Neural progenitor cell (in vitro differentiated cells): ENCODE results near the gene NCOA4. TPM values are rescaled to one million over a fixed set of nuclear protein-coding genes. Genes with fewer than 3 reads are reported as not detected.

ENCODE experiments used
- DNase-seq: peaks from one replicate; pipeline ENCODE4 v3.0.0-alpha.2; 2016; ENCODE audit warnings: low spot score
- H2AFZ ChIP-seq: fragments of 200-600 bp; sonication (generic); replicated peaks from 2 replicates; pipeline ENCODE4 v1.6.1; 2016; ENCODE audit warnings: antibody characterized with exemption
- H3F3A ChIP-seq: fragments of 200-600 bp; sonication (generic); 2 replicates; pipeline ENCODE4 v1.6.1; 2016; ENCODE audit warnings: antibody characterized with exemption, low read depth
- H3K27ac ChIP-seq: fragments of 200-600 bp; sonication (generic); 2 replicates; pipeline ENCODE4 v1.5.1; 2016; ENCODE audit warnings: mild to moderate bottlenecking
- H3K27me3 ChIP-seq: fragments of 200-600 bp; sonication (generic); 2 replicates; pipeline ENCODE4 v1.6.1; 2016; ENCODE audit warnings: mild to moderate bottlenecking, moderate library complexity
- H3K36me3 ChIP-seq: fragments of 200-600 bp; sonication (generic); 2 replicates; pipeline ENCODE4 v1.5.1; 2016
- H3K4me1 ChIP-seq: fragments of 200-600 bp; sonication (generic); 2 replicates; pipeline ENCODE4 v1.6.1; 2016; ENCODE audit warnings: mixed run types
- H3K4me2 ChIP-seq: fragments of 200-600 bp; sonication (generic); 2 replicates; pipeline ENCODE4 v1.6.1; 2016
- H3K4me3 ChIP-seq: fragments of 200-600 bp; sonication (generic); 2 replicates; pipeline ENCODE4 v1.5.1; 2016
- H3K79me2 ChIP-seq: fragments of 200-600 bp; sonication (generic); 2 replicates; pipeline ENCODE4 v1.6.1; 2016; ENCODE audit warnings: low read depth
- H3K9ac ChIP-seq: fragments of 200-600 bp; sonication (generic); 2 replicates; pipeline ENCODE4 v1.6.1; 2016
- H3K9me3 ChIP-seq: fragments of 200-600 bp; sonication (generic); 2 replicates; pipeline ENCODE4 v1.5.1; 2016; ENCODE audit warnings: low read depth
- H4K20me1 ChIP-seq: fragments of 200-600 bp; sonication (generic); 2 replicates; pipeline ENCODE4 v1.6.1; 2016; ENCODE audit warnings: low read depth
- H3K27ac Mint-ChIP-seq: 3 replicates; pipeline ENCODE4 v1.8.0; 2021; ENCODE audit warnings: mixed read lengths
- H3K27me3 Mint-ChIP-seq: 2 replicates; pipeline ENCODE4 v1.8.0; 2022; ENCODE audit warnings: low read depth, mild to moderate bottlenecking, inconsistent platforms, moderate library complexity, mixed read lengths; ENCODE audit not compliant: insufficient read depth
- H3K36me3 Mint-ChIP-seq: 3 replicates; pipeline ENCODE4 v1.8.0; 2021; ENCODE audit warnings: mixed read lengths
- H3K4me1 Mint-ChIP-seq: 3 replicates; pipeline ENCODE4 v1.8.0; 2021; ENCODE audit warnings: mixed read lengths
- H3K4me3 Mint-ChIP-seq: 3 replicates; pipeline ENCODE4 v1.8.0; 2021; ENCODE audit warnings: mild to moderate bottlenecking, moderate library complexity, mixed read lengths
- H3K9me3 Mint-ChIP-seq: 3 replicates; pipeline ENCODE4 v1.8.0; 2020; ENCODE audit warnings: mixed read lengths
- CTCF ChIP-seq: fragments of 200-600 bp; sonication (generic); IDR thresholded peaks from 2 replicates; pipeline ENCODE4 v1.5.1; 2017; ENCODE audit warnings: antibody characterized with exemption, mild to moderate bottlenecking
- EZH2 ChIP-seq: fragments of 200-600 bp; sonication (generic); IDR thresholded peaks from 2 replicates; pipeline ENCODE4 v1.6.1; 2017; ENCODE audit warnings: antibody characterized with exemption, mild to moderate bottlenecking, moderate library complexity
- EZH2phosphoT487 ChIP-seq: fragments of 200-600 bp; sonication (generic); IDR thresholded peaks from 2 replicates; pipeline ENCODE4 v1.6.1; 2017; ENCODE audit warnings: antibody characterized with exemption
- total RNA-seq: library from RNA; depleted of rRNA; stranded (reverse); fragments of >200 nt; gene quantifications from 2 replicates; pipeline ENCODE4 v1.2.3, GENCODE V29; 2015; ENCODE audit warnings: low replicate concordance

NCOA4 gene
- total RNA-seq, 1 donor from 2014 or later = 91.7 TPM

- H3K27me3 Mint-ChIP-seq = no peaks in the 10 kb centered on the region
- Histone ChIP-seq H3K36me3 (peaks cover 4% of the 10 kb centered on the region), H3K9ac (no peak overlapping the region)
These were observed 13.6 kb downstream of the NCOA4 start for GRCh38 chr10:46016811-46017210.

GRCh38 chr10:46016190-46016589 is 14.2 kb downstream of the NCOA4 start:
- Histone ChIP-seq H3K36me3 (peaks cover 4% of the 10 kb centered on the region), H4K20me1 (peaks cover 14% of the 10 kb centered on the region)
- TF ChIP-seq CTCF (no peak), EZH2phosphoT487 (no peak), EZH2 (no peak)

More at GRCh38 chr10:46016811-46017210, 13.6 kb downstream of the NCOA4 start:
- no peak for TF ChIP-seq EZH2
- no peak for TF ChIP-seq CTCF
- no peak for TF ChIP-seq EZH2phosphoT487
- H3F3A ChIP-seq = peaks cover 3% of the 10 kb centered on the region
- Mint-ChIP-seq H3K9me3 (no peaks in the 10 kb centered on the region), H3K36me3 (peaks cover 14% of the 10 kb centered on the region), H3K4me3 (no peak overlapping the region), H3K27ac (no peak overlapping the region), H3K4me1 (peaks cover 2% of the 10 kb centered on the region)
- no peak overlapping the region for H2AFZ ChIP-seq
- H3K4me3 ChIP-seq = no peak overlapping the region
- H3K79me2 ChIP-seq = peaks cover 46% of the 10 kb centered on the region
- no peaks in the 10 kb centered on the region for H3K27me3 ChIP-seq
- H3K9me3 ChIP-seq = no peaks in the 10 kb centered on the region
- no peak overlapping the region for H3K4me2 ChIP-seq
- DNase-seq = no peak
- peaks cover 20% of the 10 kb centered on the region for H4K20me1 ChIP-seq
- H3K27ac ChIP-seq = no peak overlapping the region
- no peaks in the 10 kb centered on the region for H3K4me1 ChIP-seq

GRCh38 chr10:46014683-46015405 is 15.6 kb downstream of the NCOA4 start:
- no peak overlapping the region for H3K27ac Mint-ChIP-seq
- Histone ChIP-seq H3K36me3 (peaks cover 4% of the 10 kb centered on the region), H3K4me2 (no peak overlapping the region), H3K27ac (no peak overlapping the region), H3K9me3 (no peaks in the 10 kb centered on the region), H2AFZ (no peak overlapping the region), H3K79me2 (peaks cover 26% of the 10 kb centered on the region), H3F3A (peaks cover 3% of the 10 kb centered on the region), H3K9ac (no peak overlapping the region), H3K4me3 (no peak overlapping the region), H3K27me3 (no peaks in the 10 kb centered on the region), H3K4me1 (no peaks in the 10 kb centered on the region), H4K20me1 (peaks cover 7% of the 10 kb centered on the region)
- peaks cover 24% of the 10 kb centered on the region for H3K36me3 Mint-ChIP-seq
- H3K4me1 Mint-ChIP-seq = peaks cover 2% of the 10 kb centered on the region
- no peaks in the 10 kb centered on the region for H3K9me3 Mint-ChIP-seq
- TF ChIP-seq CTCF (no peak), EZH2phosphoT487 (no peak), EZH2 (no peak)
- H3K27me3 Mint-ChIP-seq = peaks cover 2% of the 10 kb centered on the region
- H3K4me3 Mint-ChIP-seq = no peak overlapping the region
- no peak for DNase-seq

More at GRCh38 chr10:46016190-46016589, 14.2 kb downstream of the NCOA4 start:
- H3K4me1 ChIP-seq = no peaks in the 10 kb centered on the region
- Mint-ChIP-seq H3K4me1 (peaks cover 2% of the 10 kb centered on the region), H3K9me3 (no peaks in the 10 kb centered on the region), H3K4me3 (no peak overlapping the region), H3K27me3 (no peaks in the 10 kb centered on the region), H3K27ac (no peak overlapping the region), H3K36me3 (peaks cover 14% of the 10 kb centered on the region)
- DNase-seq = no peak
- H2AFZ ChIP-seq = no peak overlapping the region
- H3K9me3 ChIP-seq = no peaks in the 10 kb centered on the region
- H3K79me2 ChIP-seq = peaks cover 40% of the 10 kb centered on the region
- no peaks in the 10 kb centered on the region for H3K27me3 ChIP-seq
- peaks cover 3% of the 10 kb centered on the region for H3F3A ChIP-seq
- H3K27ac ChIP-seq = no peak overlapping the region
- H3K4me2 ChIP-seq = no peak overlapping the region
- H3K9ac ChIP-seq = no peak overlapping the region
- no peak overlapping the region for H3K4me3 ChIP-seq
